Hepatocyte (in vitro differentiated cells): ENCODE results near the gene SPNS2. TPM values are rescaled to one million over a fixed set of nuclear protein-coding genes. Genes with fewer than 3 reads are reported as not detected.

Source experiments
- DNase-seq: peaks from one replicate; pipeline ENCODE4 v3.0.0-alpha.2; 2016; ENCODE audit warnings: low spot score
- H2AFZ ChIP-seq: fragments of 200-600 bp; sonication (generic); 2 replicates; pipeline ENCODE4 v1.6.0; 2016; ENCODE audit warnings: antibody characterized with exemption, mild to moderate bottlenecking
- H3K27ac ChIP-seq: fragments of 200-600 bp; sonication (generic); 2 replicates; pipeline ENCODE4 v1.5.1; 2016; ENCODE audit warnings: mild to moderate bottlenecking
- H3K27me3 ChIP-seq: fragments of 200-600 bp; sonication (generic); 2 replicates; pipeline ENCODE4 v1.6.1; 2016
- H3K36me3 ChIP-seq: fragments of 200-600 bp; sonication (generic); replicated peaks from 2 replicates; pipeline ENCODE4 v1.5.1; 2016; ENCODE audit warnings: low read depth; ENCODE audit not compliant: insufficient read depth
- H3K4me1 ChIP-seq: fragments of 200-600 bp; sonication (generic); 2 replicates; pipeline ENCODE4 v1.5.1; 2016; ENCODE audit warnings: mild to moderate bottlenecking, moderate library complexity; ENCODE audit not compliant: insufficient read depth
- H3K4me2 ChIP-seq: fragments of 200-600 bp; sonication (generic); 2 replicates; pipeline ENCODE4 v1.6.0; 2016
- H3K4me3 ChIP-seq: fragments of 200-600 bp; sonication (generic); 2 replicates; pipeline ENCODE4 v1.5.1; 2016; ENCODE audit warnings: mild to moderate bottlenecking
- H3K79me2 ChIP-seq: fragments of 200-600 bp; sonication (generic); 2 replicates; pipeline ENCODE4 v1.6.0; 2017; ENCODE audit warnings: mild to moderate bottlenecking
- H3K9me2 ChIP-seq: fragments of 200-600 bp; sonication (generic); replicated peaks from 2 replicates; pipeline ENCODE4 v1.6.0; 2017; ENCODE audit warnings: mild to moderate bottlenecking; ENCODE audit not compliant: insufficient read depth
- H3K9me3 ChIP-seq: fragments of 200-600 bp; sonication (generic); 2 replicates; pipeline ENCODE4 v1.5.1; 2016; ENCODE audit warnings: low read depth, mild to moderate bottlenecking
- H4K20me1 ChIP-seq: fragments of 200-600 bp; sonication (generic); 2 replicates; pipeline ENCODE4 v1.6.0; 2016; ENCODE audit warnings: mild to moderate bottlenecking; ENCODE audit not compliant: insufficient read depth, poor library complexity, severe bottlenecking
- CTCF ChIP-seq: fragments of 200-600 bp; sonication (generic); IDR thresholded peaks from 2 replicates; pipeline ENCODE4 v1.5.1; 2016; ENCODE audit warnings: antibody characterized with exemption, mild to moderate bottlenecking; ENCODE audit not compliant: poor library complexity
- EZH2 ChIP-seq: fragments of 200-600 bp; sonication (generic); IDR thresholded peaks from 2 replicates; pipeline ENCODE4 v1.6.1; 2016; ENCODE audit warnings: antibody characterized with exemption, mild to moderate bottlenecking, borderline replicate concordance
- EZH2phosphoT487 ChIP-seq: fragments of 200-600 bp; sonication (generic); IDR thresholded peaks from one replicate; pipeline ENCODE4 v1.6.1; 2018; ENCODE audit warnings: antibody characterized with exemption, mild to moderate bottlenecking, low read depth, moderate library complexity; ENCODE audit not compliant: unreplicated experiment, severe bottlenecking
- WGBS: methylation state at CpG from one replicate; pipeline ENCODE4 v1.1.6; 2016; ENCODE audit warnings: low lambda C conversion rate; ENCODE audit errors: missing lambda C conversion rate; 5-methylcytosine and 5-hydroxymethylcytosine counted together
- polyA plus RNA-seq: library from polyadenylated mRNA; unstranded; fragments of >200 nt; fragmentation: Nextera tagmentation; extraction: Ambion mirVana; gene quantifications from 2 replicates; pipeline ENCODE4 v1.2.1, GENCODE V29; 2016
- total RNA-seq: library from RNA; depleted of rRNA; stranded (reverse); fragments of >200 nt; gene quantifications from 2 replicates; pipeline ENCODE4 v1.2.3, GENCODE V29; 2014

The SPNS2 gene
- total and polyA plus RNA-seq, 2 experiments from 2014 or later = 5.6 to 10.3 TPM

DNA sequence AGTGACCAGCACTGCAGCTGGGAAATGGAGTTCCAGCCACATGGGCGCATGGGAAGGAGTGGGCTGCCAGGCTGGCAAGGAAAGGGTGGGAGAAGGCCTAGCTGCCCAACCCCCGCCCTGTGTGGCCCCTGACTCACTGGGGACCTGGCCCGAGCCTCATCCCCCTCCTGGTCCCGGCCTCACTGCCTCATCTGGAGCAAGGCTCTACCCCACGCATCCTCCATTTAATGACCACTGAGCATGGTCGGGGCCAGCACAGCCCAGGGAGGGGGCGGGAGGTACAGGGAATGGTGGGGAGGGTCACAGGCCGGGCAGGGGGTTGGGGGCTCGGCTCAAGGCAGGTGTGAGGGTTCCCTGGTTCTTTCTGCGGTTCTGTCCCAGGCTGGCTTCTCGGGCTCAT, 16.1 kb downstream of the SPNS2 start:
- Histone ChIP-seq H3K9me3 (no peaks in the 10 kb centered on the region), H3K4me1 (peaks cover 29% of the 10 kb centered on the region), H3K4me2 (no peak overlapping the region), H4K20me1 (no peaks in the 10 kb centered on the region), H3K27me3 (no peaks in the 10 kb centered on the region), H3K79me2 (no peaks in the 10 kb centered on the region), H2AFZ (no peak overlapping the region), H3K9me2 (no peaks in the 10 kb centered on the region), H3K36me3 (no peaks in the 10 kb centered on the region), H3K27ac (peak overlapping the region; percentile 33), H3K4me3 (no peak overlapping the region)
- WGBS = 88% methylated on average over 8 of the region's 11 CpGs
- TF ChIP-seq EZH2phosphoT487 (no peak), EZH2 (no peak), CTCF (no peak)
- DNase-seq = no peak

GRCh38 chr17:4515501-4515900, 16.8 kb downstream of the SPNS2 start:
- 88% methylated on average over 5 of the region's 5 CpGs for WGBS
- DNase-seq = no peak
- peak overlapping the region; percentile 33 for H3K27ac ChIP-seq

DNA sequence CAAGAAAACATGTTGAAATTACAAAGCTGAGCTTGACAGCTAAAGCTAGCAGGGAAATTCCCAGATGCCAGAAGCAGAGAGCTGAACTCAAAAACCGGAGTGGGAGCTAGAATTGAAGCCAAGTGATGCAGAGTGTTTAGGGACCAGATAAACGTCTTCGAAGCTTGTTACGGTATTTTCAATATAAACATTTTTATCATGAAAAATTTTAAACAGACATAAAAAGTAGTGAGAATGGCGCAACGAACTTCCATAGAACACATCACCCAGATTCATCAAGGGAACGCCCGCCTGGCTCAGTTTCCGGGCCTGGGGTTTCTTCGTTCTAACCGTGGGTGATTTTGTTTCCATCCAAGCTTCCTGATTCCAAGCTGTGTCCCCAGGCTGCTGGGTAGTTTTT, 18.1 kb downstream of the SPNS2 start:
- 71% methylated on average over 11 of the region's 11 CpGs for WGBS
- no peak overlapping the region for H2AFZ ChIP-seq
- no peaks in the 10 kb centered on the region for H3K79me2 ChIP-seq
- no peaks in the 10 kb centered on the region for H3K36me3 ChIP-seq
- H3K4me3 ChIP-seq = no peak overlapping the region
- no peaks in the 10 kb centered on the region for H3K9me2 ChIP-seq
- H3K27me3 ChIP-seq = no peaks in the 10 kb centered on the region
- TF ChIP-seq EZH2 (no peak), EZH2phosphoT487 (no peak), CTCF (no peak)
- H3K27ac ChIP-seq = peak overlapping the region; percentile 74
- H3K4me1 ChIP-seq = peaks cover 44% of the 10 kb centered on the region
- DNase-seq = no peak
- H4K20me1 ChIP-seq = no peaks in the 10 kb centered on the region
- no peaks in the 10 kb centered on the region for H3K9me3 ChIP-seq
- H3K4me2 ChIP-seq = no peak overlapping the region

More at GRCh38 chr17:4515501-4515900, 16.8 kb downstream of the SPNS2 start:
- Histone ChIP-seq H4K20me1 (no peaks in the 10 kb centered on the region), H2AFZ (no peak overlapping the region), H3K36me3 (no peaks in the 10 kb centered on the region), H3K4me1 (peaks cover 34% of the 10 kb centered on the region), H3K79me2 (no peaks in the 10 kb centered on the region), H3K4me2 (no peak overlapping the region), H3K9me3 (no peaks in the 10 kb centered on the region), H3K4me3 (no peak overlapping the region), H3K27me3 (no peaks in the 10 kb centered on the region), H3K9me2 (no peaks in the 10 kb centered on the region)
- TF ChIP-seq EZH2 (no peak), EZH2phosphoT487 (no peak), CTCF (no peak)

DNA sequence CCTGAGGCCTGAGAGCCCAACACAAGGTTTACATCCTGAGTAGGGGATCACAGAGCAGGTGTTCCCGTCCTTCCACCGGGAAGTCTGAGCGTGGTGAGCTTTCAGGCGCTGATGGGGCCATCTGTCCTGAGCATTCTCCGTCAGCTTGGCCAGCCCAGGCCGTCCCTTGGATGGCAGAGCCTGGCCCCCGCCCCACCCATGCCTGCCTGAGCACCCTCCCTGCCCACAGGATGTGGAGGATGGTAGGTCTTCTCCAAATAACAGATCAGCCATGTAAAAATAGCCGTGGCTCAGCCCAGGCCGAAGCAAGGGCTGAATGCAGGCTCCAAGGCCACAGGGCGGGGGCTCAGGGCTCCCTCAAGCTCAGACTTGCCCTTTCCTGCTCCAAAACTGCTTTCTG, 20.2 kb downstream of the SPNS2 start:
- DNase-seq = no peak
- H4K20me1 ChIP-seq = no peaks in the 10 kb centered on the region
- no peak overlapping the region for H3K27ac ChIP-seq
- no peak overlapping the region for H3K4me3 ChIP-seq
- peaks cover 32% of the 10 kb centered on the region for H3K4me1 ChIP-seq
- H3K4me2 ChIP-seq = no peak overlapping the region
- no peaks in the 10 kb centered on the region for H3K36me3 ChIP-seq
- TF ChIP-seq EZH2phosphoT487 = no peak
- TF ChIP-seq EZH2 = no peak
- TF ChIP-seq CTCF = no peak
- H3K79me2 ChIP-seq = no peaks in the 10 kb centered on the region
- WGBS = 92% methylated on average over 9 of the region's 10 CpGs
- H2AFZ ChIP-seq = no peak overlapping the region
- H3K9me3 ChIP-seq = no peaks in the 10 kb centered on the region
- H3K27me3 ChIP-seq = no peaks in the 10 kb centered on the region
- no peaks in the 10 kb centered on the region for H3K9me2 ChIP-seq
